Measurements from ENCODE around the gene UAP1L1.

DNA sequence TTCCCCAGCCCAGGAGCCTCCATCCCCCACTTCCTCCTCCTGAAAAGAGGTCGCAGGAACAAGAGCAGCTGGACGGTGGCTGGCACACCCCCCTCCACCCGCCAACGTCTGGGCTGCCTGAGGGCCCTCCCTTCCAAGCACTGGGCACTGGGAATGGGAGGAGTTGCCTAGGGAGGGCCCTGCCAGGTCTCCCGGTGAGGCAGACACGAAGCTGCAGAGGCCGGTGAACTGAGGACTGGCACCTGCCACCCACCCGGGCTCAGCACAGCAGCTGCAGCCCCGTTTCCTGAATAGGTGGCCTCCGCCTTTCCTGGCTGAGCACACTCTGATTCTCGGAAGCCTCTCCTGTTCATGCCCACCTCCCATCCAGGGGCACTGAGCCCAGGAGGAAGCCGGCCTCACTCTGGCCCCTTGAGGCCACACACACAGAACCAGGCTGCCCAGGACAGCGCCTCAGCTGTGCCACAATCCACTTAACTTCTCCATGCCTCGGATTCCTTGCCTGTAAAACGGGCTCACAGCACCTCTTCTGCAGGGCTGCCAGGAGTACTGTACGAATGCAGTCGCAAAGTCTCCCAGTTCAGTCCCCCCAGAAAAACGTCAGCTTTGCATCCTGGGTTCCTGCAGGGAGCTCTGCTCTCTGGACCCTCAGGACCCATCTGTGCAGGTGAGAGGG is 32.7 kb upstream of the UAP1L1 start:
- TF ChIP-seq, protein P1, sequence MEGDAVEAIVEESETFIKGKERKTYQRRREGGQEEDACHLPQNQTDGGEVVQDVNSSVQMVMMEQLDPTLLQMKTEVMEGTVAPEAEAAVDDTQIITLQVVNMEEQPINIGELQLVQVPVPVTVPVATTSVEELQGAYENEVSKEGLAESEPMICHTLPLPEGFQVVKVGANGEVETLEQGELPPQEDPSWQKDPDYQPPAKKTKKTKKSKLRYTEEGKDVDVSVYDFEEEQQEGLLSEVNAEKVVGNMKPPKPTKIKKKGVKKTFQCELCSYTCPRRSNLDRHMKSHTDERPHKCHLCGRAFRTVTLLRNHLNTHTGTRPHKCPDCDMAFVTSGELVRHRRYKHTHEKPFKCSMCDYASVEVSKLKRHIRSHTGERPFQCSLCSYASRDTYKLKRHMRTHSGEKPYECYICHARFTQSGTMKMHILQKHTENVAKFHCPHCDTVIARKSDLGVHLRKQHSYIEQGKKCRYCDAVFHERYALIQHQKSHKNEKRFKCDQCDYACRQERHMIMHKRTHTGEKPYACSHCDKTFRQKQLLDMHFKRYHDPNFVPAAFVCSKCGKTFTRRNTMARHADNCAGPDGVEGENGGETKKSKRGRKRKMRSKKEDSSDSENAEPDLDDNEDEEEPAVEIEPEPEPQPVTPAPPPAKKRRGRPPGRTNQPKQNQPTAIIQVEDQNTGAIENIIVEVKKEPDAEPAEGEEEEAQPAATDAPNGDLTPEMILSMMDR (IDR thresholded peaks at IDR 0.05) = no peak
- TF ChIP-seq POLR2A (IDR thresholded peaks at IDR 0.05) = no peak

Data from vagina (tissue), 2 donors.